Measurements from ENCODE around the gene SLC5A6.

SLC5A6 gene

DNA sequence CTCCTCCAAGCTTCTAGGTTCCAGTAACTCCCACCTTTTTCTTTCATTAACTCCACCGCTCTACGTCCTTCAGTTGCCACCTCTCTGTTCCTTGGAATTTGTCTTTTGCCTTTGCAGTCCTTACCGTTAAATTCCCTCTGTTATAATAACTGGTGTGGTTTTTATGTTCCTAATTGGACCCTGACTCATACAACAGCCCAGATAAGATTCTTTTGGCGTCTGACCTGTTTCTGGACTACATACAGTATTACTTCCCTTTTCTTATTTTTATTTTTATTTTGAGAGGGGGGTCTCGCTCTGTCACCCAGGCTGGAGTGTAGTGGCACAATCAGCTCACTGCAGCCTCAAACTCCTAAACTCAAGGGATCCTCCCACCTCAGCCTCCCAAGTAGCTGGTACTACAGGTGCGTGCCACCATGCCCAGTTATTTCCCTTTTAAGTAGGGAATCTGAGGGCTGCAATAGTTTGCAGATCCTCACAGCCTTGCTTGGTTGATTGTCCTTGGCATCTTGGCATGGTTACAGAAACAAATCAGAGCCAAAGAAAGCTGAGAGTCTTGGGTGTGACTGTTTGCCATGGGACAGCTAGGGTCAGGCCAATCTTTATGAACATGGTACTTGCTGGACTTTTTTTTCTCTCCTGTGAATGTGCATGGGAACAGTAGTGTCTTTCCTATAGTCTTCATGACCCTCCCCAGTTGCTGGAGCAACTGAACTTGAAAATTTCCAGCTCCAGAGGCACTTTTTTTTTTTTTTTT lies 41.3 kb downstream of the SLC5A6 start:
- DNase-seq, result no peak

DNA sequence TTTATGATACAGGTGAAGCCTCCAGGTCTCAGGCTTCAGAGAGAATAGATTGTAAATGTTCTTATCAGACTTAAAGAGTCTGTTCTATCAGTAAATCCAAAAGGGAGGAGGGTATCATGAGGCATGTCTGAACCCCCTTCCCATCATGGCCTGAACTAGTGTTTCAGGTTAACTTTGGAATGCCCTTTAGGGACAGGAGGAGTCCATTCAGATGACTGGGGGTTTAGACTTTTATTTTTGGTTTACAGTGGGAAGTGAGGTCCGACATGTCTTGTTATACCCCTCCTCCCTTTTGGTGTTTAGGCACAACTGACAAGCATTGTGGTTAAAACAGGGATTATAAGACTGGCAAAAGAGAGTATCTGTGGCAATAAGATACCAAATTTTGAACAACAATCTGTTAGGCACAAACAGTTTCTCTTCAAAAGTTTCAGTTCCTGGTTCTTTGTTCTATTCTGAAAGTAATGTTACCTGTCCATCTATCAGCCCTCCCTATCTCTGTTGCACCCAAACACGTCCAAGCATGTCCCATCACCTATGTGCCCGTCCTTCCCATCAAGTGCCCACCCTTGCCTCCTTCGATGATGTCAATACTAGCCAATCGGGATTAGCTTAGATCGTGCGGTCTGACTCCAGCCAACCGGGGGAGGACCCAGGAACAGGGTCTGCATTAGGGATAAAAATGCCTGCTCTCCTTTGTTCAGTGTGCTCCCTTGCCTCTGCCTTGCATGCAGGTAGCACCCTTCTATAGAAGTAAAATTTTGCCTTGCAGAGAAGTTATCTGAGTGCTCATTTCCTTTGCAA lies 46.9 kb downstream of the SLC5A6 start:
- no peak for DNase-seq

DNA sequence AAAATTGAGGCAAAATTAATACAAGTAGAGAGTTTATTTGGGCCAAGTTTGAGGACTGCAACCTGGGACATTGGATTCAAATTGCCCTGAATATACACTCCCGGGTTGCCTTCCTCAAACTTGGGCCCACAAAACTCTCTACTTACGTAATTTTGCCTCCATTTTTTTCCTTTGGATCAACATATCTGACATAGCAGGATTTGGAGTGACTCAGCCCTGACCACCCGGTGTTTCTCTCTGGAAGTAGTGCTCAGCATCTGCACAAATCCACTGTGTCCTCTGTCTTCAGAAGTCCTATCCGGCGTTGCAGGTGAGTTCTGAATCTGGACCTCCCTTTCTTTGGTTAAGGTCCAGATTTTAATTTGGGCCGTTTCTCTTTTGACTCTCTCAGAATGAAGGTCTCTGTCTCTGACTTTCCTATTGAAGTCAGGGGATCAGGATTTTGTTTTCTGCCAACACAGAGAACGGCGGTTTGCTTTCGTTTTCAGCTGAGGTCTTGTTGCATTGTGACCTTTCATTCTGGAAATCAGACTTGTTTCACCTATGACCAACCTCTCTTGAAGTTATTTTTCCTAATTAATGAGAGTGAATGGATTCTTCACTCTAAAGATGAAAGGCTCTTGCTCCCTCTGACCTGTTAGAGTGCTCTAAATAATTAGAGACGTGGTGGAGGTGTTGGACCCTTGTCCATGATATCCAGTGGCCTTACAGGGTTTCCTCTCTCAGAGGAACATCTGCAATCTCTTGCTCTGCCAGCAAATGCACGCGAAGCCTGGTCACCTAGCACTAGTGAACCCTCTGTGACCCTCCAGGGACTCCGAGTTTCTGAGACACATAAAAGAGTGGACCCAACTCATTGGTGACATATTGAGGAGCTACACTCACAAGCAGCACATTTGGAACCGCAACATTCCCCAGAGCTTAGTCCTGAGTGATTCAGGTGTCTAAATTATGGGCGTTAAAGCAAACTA lies 49.6 kb downstream of the SLC5A6 start:
- DNase-seq, result no peak

DNA sequence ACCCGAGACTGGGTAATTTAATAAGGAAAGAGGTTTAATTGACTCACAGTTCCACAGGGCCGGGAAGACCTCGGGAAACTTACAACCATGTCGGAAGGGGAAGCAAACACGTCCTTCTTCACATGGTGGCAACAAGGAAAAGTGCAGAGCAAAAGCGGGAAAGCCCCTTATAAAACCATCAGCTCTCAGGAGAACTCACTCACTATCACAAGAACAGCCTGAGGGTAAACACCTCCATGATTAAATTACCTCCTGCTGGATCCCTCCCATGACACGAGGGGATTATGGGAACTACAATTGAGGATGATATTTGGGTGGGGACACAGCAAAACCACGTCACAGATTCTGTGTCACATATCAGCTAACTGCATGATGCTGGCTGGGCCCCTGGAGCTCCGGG lies 51.9 kb downstream of the SLC5A6 start:
- no peak for DNase-seq

DNA sequence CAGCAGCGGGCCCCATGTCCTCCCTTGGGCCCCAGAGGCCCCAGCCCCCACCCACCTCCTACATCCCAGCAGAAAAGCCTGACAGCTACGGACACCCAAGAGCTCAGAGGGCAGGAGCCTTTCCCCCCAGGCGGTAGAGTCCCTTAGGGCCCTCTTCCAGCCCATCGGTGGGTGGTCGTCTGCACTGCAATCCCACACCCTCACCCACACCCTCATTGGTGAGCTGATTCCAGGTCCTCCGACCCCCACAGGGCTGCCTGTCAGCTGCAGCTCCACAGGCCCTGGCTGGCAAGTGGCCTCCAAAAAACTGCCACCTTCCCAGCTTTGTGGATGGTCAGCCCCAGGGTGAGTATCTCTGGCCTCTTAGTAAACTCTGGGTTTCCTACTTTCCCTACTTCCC lies 52.8 kb downstream of the SLC5A6 start:
- DNase-seq, result no peak

DNA sequence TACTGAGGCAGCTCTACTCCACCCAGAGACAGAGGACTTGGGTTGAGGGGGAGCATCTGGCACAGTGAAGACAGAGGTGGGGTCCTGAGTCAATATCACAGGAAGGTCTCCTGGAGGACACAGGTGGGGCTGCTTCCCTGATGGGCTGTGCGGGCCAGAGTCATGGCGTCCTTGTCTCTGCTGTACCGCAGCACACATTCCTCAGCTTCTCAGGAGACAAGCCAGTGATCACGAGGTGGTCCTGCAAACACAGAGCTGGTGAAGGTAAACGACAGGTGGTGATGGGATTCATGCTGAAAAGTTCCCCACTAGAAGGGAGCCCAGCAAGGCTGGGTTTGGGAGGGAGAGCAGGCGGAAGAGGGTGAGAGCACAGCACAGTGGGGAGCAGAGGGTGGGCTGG lies 53.6 kb downstream of the SLC5A6 start:
- DNase-seq, result no peak

DNA sequence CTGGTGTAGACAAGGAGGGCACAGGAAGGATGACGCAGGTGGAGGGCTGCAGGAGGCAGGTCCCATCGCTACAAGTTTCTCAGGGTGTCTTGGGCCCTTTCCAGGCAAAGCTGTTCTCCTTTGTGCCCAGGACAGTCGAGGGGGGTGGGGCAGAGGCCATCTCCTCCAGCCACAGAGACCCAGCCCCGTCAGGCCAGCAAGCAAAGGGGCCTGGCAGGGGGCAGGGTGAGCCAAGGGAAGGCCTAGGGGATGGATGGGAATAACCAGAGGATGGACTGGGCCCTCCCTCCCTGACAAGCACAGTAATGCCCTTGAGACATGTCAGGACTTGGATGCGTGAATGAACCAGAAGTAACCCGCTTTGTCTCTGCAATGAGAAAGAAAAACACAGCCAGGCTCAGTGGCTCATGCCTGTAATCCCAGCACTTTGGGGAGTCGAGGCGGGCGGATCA lies 57.0 kb downstream of the SLC5A6 start:
- DNase-seq, result no peak

DNA sequence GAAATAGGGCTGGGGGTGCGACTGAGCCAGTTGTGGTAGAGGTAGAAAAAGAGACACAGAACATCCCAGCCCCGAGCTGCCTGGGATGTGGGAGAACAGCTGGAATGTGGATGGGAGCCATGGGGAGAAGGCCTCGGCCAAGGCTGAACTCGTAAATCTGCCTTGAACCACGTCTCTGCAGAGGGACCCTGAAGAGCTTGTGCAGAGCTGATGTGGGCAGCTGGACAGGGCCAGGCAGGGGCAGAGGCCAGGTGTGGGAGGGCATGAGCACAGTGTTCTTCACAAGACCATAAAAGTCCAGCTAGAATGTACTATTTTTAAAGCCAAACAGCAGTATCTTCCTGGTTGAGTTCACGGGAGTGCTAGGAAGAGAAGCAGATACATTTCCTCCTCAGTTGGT lies 57.6 kb downstream of the SLC5A6 start:
- no peak for DNase-seq

DNA sequence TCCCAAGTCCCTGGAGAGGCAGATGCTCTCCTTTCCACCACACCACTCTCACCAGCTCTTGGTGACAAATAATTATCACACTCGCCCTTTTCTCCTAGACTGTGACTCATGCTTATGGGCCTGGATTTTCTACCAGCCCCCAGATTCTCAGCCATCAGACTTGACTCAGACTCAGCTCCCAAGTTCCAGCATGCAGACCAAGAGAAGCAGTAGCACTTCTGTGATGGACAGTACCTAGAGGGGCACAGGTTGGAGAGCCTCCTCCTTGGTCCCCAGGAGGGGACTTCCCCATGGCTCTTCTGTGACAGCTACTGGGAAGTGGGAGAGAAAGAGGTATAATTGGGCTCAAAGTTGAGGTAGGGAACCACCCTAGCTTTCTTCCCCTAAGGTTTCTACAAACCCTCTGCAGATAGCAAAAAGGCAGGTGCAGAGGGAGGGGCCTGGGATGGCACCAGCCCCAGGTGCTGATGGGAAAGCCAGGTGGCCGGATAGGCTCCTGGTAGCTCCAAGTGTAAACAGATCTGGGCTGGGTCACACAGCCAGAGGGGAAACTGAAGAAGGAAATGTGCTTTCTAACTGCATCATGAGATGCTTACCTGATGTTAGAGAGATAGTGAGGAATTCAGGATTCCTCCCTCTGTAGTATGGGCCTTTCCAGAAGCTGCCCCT lies 59.1 kb downstream of the SLC5A6 start:
- DNase-seq, result no peak

DNA sequence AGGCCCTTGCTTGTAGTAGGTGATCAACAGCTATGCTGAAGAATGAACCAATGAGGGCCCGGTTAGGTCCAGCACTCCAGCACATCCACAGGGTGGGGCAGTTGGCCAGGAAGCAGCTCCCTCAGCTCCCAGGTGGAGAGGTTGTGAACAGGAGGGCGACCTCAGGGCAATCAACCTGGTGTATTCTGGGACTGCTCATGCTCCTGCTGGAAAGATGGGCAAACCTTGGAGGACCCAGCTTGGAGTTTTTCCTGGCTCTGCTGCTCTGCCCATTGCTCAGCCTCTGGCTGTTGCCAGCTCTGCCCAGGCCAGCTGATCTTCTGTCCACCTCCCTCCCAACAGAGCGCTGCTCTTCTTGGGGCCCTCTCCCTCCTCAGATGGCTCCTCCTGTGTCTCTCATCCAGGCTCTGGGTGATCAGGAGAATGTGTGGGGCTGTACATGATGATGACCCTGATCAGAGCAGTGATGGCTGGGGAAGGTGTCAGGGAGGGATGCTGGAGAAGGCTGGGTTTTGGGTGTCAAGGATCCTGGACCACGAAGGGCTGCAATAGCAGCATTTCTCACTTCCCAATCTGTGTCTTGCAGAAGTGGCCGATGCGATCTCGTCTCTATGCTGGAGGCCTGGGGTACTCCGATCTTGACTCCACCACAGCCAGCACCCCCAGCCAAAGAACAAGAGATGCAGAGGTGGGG lies 59.8 kb downstream of the SLC5A6 start:
- DNase-seq, result no peak

DNA sequence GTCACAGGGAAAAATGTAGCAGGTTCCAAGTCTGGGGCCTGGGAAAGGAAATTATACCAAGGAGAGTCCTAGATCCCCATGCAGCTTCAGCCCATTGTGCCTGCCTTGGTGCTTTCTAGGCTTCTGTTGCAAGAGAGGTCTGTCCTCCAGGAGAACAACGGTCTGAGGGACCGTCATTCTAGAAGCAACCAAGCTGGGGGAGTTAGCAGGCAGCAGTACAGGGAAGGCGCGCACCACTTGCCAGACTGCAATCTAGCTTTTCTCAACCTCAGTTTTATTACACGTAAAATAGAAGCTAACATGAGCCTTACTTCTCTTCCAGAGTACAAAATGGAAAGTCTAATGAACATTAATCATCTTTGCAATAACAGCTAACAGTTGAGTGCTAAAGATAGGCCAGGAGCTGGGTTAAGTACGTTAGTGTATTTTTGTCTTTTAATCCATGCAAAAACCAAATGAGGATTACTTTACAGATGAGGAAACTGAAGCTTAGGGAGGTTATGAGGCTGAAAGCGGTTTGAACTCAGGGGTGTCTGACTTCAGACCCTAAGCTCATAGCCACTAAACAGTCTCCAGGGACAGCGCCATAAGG lies 61.3 kb downstream of the SLC5A6 start:
- no peak for DNase-seq

All from activated naive CD4-positive, alpha-beta T cell treated with Interleukin-2 at 50 U/mL for 16 hours (primary cell).